ENCODE measurements around the gene PROX1.

PROX1 gene

DNA sequence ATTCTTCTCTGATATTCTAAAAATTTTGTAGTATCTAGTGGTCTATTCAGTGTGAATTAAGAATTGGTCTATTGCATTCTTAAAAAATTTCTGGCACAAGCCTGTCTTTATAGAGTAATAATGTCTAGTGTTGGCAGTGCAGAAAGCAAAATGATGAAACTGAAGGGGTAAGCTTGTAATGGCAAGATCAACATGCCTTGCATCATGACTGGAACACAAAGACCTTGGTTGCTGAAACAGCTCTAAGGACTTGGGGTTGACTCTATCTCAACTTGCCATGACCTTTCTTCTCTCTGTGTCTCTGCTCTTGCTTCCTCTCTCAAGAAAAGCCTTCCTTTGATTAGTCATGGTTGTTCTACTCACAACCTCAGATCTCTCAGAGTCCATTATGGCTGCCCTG, 46.8 kb upstream of the PROX1 start:
- TF ChIP-seq TAF1 (IDR thresholded peaks at IDR 0.05; ENCODE audit: low read depth) = no peak
- no peak for TF ChIP-seq EP300 (IDR thresholded peaks at IDR 0.05; ENCODE audit: borderline replicate concordance)
- no peak for TF ChIP-seq FOXM1 (IDR thresholded peaks at IDR 0.05; ENCODE audit: borderline replicate concordance, low read depth)
- TF ChIP-seq YY1 (IDR thresholded peaks at IDR 0.05; ENCODE audit: low read depth) = no peak
- TF ChIP-seq, protein P1, sequence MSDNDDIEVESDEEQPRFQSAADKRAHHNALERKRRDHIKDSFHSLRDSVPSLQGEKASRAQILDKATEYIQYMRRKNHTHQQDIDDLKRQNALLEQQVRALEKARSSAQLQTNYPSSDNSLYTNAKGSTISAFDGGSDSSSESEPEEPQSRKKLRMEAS (IDR thresholded peaks at IDR 0.05) = no peak
- no peak for TF ChIP-seq NFIC (IDR thresholded peaks at IDR 0.05)
- TF ChIP-seq, protein P2, sequence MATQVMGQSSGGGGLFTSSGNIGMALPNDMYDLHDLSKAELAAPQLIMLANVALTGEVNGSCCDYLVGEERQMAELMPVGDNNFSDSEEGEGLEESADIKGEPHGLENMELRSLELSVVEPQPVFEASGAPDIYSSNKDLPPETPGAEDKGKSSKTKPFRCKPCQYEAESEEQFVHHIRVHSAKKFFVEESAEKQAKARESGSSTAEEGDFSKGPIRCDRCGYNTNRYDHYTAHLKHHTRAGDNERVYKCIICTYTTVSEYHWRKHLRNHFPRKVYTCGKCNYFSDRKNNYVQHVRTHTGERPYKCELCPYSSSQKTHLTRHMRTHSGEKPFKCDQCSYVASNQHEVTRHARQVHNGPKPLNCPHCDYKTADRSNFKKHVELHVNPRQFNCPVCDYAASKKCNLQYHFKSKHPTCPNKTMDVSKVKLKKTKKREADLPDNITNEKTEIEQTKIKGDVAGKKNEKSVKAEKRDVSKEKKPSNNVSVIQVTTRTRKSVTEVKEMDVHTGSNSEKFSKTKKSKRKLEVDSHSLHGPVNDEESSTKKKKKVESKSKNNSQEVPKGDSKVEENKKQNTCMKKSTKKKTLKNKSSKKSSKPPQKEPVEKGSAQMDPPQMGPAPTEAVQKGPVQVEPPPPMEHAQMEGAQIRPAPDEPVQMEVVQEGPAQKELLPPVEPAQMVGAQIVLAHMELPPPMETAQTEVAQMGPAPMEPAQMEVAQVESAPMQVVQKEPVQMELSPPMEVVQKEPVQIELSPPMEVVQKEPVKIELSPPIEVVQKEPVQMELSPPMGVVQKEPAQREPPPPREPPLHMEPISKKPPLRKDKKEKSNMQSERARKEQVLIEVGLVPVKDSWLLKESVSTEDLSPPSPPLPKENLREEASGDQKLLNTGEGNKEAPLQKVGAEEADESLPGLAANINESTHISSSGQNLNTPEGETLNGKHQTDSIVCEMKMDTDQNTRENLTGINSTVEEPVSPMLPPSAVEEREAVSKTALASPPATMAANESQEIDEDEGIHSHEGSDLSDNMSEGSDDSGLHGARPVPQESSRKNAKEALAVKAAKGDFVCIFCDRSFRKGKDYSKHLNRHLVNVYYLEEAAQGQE (IDR thresholded peaks at IDR 0.05; ENCODE audit: low read depth) = no peak
- TF ChIP-seq CREB1 (IDR thresholded peaks at IDR 0.05; ENCODE audit: low read depth) = no peak
- TF ChIP-seq TCF12 (IDR thresholded peaks at IDR 0.05; ENCODE audit: low read depth) = no peak
- TF ChIP-seq, protein P3, sequence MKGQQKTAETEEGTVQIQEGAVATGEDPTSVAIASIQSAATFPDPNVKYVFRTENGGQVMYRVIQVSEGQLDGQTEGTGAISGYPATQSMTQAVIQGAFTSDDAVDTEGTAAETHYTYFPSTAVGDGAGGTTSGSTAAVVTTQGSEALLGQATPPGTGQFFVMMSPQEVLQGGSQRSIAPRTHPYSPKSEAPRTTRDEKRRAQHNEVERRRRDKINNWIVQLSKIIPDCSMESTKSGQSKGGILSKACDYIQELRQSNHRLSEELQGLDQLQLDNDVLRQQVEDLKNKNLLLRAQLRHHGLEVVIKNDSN (IDR thresholded peaks at IDR 0.05) = no peak
- TF ChIP-seq EGR1 (IDR thresholded peaks at IDR 0.05) = no peak
- no peak for TF ChIP-seq RAD21 (IDR thresholded peaks at IDR 0.05; ENCODE audit: low read depth)
- TF ChIP-seq CEBPB (IDR thresholded peaks at IDR 0.05) = no peak
- no peak for TF ChIP-seq ZBTB7A (IDR thresholded peaks at IDR 0.05; ENCODE audit: low read depth)
- TF ChIP-seq TEAD4 (IDR thresholded peaks at IDR 0.05) = no peak

DNA sequence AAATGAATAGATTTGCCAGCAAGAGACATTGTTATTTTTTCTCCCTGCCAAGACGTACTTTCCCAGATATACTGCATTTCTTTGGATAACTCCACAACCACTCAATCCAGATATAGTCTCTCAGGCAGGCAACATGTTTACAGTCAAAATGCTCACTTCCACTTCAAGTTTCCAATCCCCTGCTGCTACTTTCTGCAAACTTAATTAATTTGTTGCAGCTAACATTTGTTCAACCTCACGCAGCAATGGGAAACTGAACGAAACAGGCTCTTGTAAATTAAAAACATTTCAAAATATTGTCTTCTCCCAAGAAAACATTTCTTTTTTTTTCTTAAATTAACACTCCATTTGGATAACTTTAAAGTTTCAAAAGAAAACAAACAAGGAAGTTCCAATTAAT, 45.7 kb upstream of the PROX1 start:
- TF ChIP-seq CREB1 (IDR thresholded peaks at IDR 0.05; ENCODE audit: low read depth) (no peak), RAD21 (IDR thresholded peaks at IDR 0.05; ENCODE audit: low read depth) (no peak), YY1 (IDR thresholded peaks at IDR 0.05; ENCODE audit: low read depth) (no peak), TCF12 (IDR thresholded peaks at IDR 0.05; ENCODE audit: low read depth) (no peak), TAF1 (IDR thresholded peaks at IDR 0.05; ENCODE audit: low read depth) (no peak), NFIC (IDR thresholded peaks at IDR 0.05) (no peak), CEBPB (IDR thresholded peaks at IDR 0.05) (no peak), ZBTB7A (IDR thresholded peaks at IDR 0.05; ENCODE audit: low read depth) (no peak), TEAD4 (IDR thresholded peaks at IDR 0.05) (no peak), EGR1 (IDR thresholded peaks at IDR 0.05) (no peak), FOXM1 (IDR thresholded peaks at IDR 0.05; ENCODE audit: borderline replicate concordance, low read depth) (no peak)
- TF ChIP-seq, protein P1 (IDR thresholded peaks at IDR 0.05) = no peak
- TF ChIP-seq, protein P3 (IDR thresholded peaks at IDR 0.05) = no peak
- TF ChIP-seq, protein P2 (IDR thresholded peaks at IDR 0.05; ENCODE audit: low read depth) = no peak

DNA sequence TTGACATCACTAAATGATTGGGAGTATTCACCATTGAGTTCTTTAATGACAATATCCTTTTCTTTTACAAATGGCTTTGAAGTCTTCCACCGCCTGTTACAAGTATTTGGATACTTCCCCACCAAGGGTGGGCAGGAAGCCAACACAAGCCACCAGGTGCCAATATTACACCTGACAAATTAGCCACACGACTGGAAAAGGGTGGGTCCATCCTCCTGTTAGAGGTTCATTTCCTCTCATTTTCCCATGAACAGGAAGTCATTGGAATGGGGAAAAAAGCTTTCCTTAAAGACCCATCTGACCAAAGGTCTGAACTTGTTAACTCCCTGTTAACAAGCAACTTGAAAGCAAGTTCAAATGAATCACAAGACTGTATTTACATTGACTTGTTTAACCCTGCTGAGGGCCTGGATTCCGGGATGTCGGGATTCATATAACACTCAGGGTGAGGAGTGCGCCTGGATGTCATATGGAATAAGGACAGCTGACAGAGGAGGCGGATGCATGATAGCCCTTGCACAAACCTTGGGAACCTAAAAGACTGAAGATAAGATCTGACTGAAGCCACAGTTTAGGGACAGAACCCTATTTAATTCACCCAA, 40.5 kb upstream of the PROX1 start:
- no peak for TF ChIP-seq RAD21 (IDR thresholded peaks at IDR 0.05; ENCODE audit: low read depth)
- TF ChIP-seq TAF1 (IDR thresholded peaks at IDR 0.05; ENCODE audit: low read depth) = no peak
- TF ChIP-seq, protein P3 (IDR thresholded peaks at IDR 0.05) = no peak
- no peak for TF ChIP-seq EGR1 (IDR thresholded peaks at IDR 0.05)
- TF ChIP-seq, protein P2 (IDR thresholded peaks at IDR 0.05; ENCODE audit: low read depth) = no peak
- TF ChIP-seq EP300 (IDR thresholded peaks at IDR 0.05; ENCODE audit: borderline replicate concordance) = no peak
- no peak for TF ChIP-seq CREB1 (IDR thresholded peaks at IDR 0.05; ENCODE audit: low read depth)
- no peak for TF ChIP-seq YY1 (IDR thresholded peaks at IDR 0.05; ENCODE audit: low read depth)
- TF ChIP-seq FOXM1 (IDR thresholded peaks at IDR 0.05; ENCODE audit: borderline replicate concordance, low read depth) = no peak
- no peak for TF ChIP-seq CEBPB (IDR thresholded peaks at IDR 0.05)
- no peak for TF ChIP-seq NFIC (IDR thresholded peaks at IDR 0.05)
- TF ChIP-seq, protein P1 (IDR thresholded peaks at IDR 0.05) = no peak
